Fibroblast of pulmonary artery (primary cell): ENCODE measurements around the gene SUCLG2.

ENCODE experiments used
- DNase-seq: peaks from one replicate; pipeline ENCODE4 v3.0.0-alpha.2; 2010; ENCODE audit warnings: low read depth
- H3K4me3 ChIP-seq: replicated peaks from 2 replicates; pipeline ENCODE4 v1.5.1; 2011; ENCODE audit warnings: low read depth, mild to moderate bottlenecking, control low read depth, low read length, moderate library complexity
- TF ChIP-seq, protein P1 (sequence below): IDR thresholded peaks from 2 replicates; pipeline ENCODE4 v1.5.1; 2011; ENCODE audit warnings: mild to moderate bottlenecking, control low read depth, low read length, inconsistent platforms; ENCODE audit errors: missing control alignments

Gene SUCLG2

DNA sequence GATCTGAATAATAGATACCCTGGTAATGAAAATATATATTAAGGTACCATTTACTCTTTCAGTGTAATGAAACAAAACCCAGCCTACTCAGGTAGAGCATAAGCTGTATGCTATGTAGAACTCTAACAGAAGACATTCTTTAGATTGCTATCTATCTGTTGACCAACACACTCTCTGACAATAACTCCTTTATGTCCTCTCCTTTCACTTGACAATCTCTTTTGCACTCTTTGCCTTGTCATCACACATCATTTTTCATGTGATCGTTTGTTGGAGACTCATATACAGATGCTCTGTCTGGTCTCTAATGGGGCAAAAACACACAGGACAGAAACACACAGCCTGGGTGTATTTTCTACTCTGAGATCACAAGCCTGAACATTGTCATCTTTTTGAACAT lies 35.4 kb upstream of the SUCLG2 start:
- H3K4me3 ChIP-seq, result no peak overlapping the region
- DNase-seq, result no peak
- TF ChIP-seq, protein P1, sequence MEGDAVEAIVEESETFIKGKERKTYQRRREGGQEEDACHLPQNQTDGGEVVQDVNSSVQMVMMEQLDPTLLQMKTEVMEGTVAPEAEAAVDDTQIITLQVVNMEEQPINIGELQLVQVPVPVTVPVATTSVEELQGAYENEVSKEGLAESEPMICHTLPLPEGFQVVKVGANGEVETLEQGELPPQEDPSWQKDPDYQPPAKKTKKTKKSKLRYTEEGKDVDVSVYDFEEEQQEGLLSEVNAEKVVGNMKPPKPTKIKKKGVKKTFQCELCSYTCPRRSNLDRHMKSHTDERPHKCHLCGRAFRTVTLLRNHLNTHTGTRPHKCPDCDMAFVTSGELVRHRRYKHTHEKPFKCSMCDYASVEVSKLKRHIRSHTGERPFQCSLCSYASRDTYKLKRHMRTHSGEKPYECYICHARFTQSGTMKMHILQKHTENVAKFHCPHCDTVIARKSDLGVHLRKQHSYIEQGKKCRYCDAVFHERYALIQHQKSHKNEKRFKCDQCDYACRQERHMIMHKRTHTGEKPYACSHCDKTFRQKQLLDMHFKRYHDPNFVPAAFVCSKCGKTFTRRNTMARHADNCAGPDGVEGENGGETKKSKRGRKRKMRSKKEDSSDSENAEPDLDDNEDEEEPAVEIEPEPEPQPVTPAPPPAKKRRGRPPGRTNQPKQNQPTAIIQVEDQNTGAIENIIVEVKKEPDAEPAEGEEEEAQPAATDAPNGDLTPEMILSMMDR, result no peak

DNA sequence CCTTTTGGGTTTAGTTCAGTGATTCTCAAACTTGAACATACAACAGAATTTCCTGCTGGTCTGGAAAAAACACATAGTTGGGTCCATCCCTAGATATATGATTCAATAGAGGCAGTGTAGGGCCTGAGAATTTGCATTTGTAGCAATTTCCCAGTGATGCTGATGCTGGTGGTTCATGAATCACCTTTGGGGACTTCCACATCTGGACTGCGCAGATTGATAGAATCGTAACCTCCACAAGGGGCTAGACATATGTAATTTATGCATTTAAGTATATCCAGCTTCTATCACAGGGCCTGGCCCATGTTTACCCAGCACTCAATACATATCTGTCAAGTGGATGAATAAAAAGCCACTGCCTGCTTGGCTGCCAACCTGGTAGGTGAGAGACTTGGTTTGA lies 33.8 kb upstream of the SUCLG2 start:
- DNase-seq, result no peak
- no peak overlapping the region for H3K4me3 ChIP-seq
- TF ChIP-seq, protein P1, result no peak

DNA sequence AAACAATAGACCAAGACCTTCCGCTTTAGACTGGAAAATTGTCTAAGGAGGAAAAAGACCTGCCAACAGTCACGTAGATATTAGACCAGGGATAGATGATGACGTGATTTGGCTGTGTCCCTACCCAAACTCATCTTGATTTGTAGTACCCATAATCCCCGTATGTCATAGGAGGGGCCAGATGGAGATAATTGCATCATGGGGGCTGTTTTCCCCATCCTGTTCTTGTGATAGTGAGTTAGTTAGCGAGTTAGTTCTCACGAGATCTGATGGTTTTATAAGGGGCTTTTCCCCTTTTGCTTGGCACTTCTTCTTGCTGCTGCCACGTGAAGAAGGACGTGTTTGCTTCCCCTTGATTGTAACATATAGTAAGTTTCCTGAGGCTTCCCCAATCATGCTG lies 31.7 kb upstream of the SUCLG2 start:
- no peak for DNase-seq

DNA sequence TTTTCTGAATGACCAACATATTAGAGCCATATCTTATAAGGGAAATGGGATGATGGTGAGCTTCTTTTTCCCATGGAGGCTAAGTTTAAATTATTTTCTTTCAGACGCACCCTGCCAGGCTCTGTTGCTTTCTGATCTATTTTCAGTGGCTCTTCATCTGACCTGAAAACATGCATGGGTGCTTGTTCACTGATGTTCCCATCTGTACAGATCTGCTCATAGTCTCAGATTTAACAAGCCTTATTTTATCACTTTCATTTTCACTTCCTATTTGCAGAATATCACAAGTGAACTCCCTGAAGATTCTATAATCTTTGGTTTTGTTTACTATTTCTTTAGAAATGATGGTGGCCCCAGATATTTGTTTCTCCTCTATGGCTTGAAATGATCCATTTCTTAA lies 31.1 kb upstream of the SUCLG2 start:
- no peak for DNase-seq
- H3K4me3 ChIP-seq, result no peak overlapping the region
- TF ChIP-seq, protein P1, result no peak

More for the DNA sequence above, 31.7 kb upstream of the SUCLG2 start:
- no peak overlapping the region for H3K4me3 ChIP-seq
- TF ChIP-seq, protein P1, result no peak

DNA sequence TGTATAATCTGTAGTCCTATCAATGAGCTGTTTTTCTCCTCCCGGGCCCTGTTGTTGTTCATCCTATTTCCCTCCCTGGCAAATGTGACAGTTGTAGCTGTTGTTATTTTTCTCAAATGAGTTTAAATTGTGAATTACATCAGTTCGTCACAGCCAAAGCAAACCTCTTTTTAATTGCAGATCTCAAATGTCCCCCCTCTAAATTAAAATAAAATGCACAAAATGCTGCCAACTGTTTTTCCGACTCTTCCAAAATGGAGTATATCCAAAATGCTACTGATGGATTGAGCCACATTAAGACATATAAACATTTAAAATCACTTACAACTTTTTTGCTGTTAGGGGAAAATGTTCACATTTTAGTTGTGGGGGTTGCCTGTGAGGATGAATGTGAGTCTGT lies 29.8 kb upstream of the SUCLG2 start:
- TF ChIP-seq, protein P1, result no peak
- no peak for DNase-seq
- no peak overlapping the region for H3K4me3 ChIP-seq

DNA sequence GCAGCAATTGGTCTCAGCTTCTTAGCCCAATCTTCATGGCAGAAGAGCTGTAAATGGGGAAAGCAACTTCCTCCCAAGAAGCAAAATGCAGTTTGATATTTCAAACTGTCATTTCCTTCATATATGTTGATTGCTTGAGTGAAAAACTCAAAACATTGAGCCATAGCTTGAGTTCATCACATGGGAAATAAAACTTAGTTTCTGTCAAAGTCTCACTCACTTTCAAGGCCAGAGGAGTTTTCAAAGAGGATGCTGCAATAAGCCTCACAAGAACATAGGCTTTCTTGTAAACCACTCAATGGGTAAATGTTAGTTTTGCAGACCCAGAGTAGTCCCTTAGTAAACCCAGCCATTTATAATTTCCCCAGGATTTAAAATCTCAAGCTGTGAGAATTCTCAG lies 29.1 kb upstream of the SUCLG2 start:
- no peak overlapping the region for H3K4me3 ChIP-seq
- DNase-seq, result no peak
- TF ChIP-seq, protein P1, result no peak

DNA sequence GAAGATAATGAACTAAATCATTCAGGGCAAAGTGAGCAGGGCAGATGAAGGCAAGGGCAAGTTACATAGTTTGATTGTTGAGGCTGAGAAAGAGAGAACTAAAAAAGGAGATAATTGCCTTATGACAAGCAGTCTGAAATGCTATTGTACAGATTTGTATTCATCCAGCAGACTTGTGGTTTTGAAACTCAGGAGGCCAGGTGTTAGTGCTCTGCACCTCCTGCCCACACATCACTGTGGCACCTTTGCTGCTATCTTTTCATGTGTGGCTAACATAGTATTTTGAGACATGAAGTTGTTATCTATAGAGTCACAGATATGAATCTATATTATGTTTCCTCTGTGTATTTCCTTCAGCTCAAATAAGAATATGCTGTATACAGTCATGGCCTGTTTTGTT lies 24.3 kb upstream of the SUCLG2 start:
- no peak overlapping the region for H3K4me3 ChIP-seq
- TF ChIP-seq, protein P1, result no peak
- DNase-seq, result no peak
